GM13976 (cell line): ENCODE measurements around the gene HAS3.
A peak's percentile ranks its signal among the peaks of the same experiment; 100 is the strongest.
"Not testable (repeated sequence)": the region's sequence is repeated elsewhere in the genome, so short reads cannot be mapped to it uniquely, and the experiment has no call there.

Experiments
- DNase-seq: peaks from one replicate; pipeline ENCODE4 v3.0.0; 2012; ENCODE audit warnings: low spot score
- in situ Hi-C: fragments of 300-500 bp; cut with MboI; formaldehyde crosslinking; loops from one replicate; pipeline ENCODE4 v1.12.0; 2022; ENCODE audit warnings: low sequenced_read_pairs, mixed read lengths, inconsistent platforms; ENCODE audit not compliant: unreplicated experiment
- TF ChIP-seq, protein P1 (sequence below): IDR thresholded peaks from 2 replicates; pipeline ENCODE4 v1.5.1; 2012; ENCODE audit warnings: borderline replicate concordance, mild to moderate bottlenecking; ENCODE audit not compliant: insufficient read depth; ENCODE audit errors: extremely low read depth, missing control alignments, control extremely low read depth

HAS3 gene

GRCh38 chr16:69119536-69119935 is 14.1 kb downstream of the HAS3 start:
- in situ Hi-C loops: loop anchor here (10.0 to 25.0 kb wide), 2 partner anchors 257 to 415 kb away; no protein-coding TSS in a partner anchor
- DNase-seq: no peak
- TF ChIP-seq, protein P1, sequence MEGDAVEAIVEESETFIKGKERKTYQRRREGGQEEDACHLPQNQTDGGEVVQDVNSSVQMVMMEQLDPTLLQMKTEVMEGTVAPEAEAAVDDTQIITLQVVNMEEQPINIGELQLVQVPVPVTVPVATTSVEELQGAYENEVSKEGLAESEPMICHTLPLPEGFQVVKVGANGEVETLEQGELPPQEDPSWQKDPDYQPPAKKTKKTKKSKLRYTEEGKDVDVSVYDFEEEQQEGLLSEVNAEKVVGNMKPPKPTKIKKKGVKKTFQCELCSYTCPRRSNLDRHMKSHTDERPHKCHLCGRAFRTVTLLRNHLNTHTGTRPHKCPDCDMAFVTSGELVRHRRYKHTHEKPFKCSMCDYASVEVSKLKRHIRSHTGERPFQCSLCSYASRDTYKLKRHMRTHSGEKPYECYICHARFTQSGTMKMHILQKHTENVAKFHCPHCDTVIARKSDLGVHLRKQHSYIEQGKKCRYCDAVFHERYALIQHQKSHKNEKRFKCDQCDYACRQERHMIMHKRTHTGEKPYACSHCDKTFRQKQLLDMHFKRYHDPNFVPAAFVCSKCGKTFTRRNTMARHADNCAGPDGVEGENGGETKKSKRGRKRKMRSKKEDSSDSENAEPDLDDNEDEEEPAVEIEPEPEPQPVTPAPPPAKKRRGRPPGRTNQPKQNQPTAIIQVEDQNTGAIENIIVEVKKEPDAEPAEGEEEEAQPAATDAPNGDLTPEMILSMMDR: no peak

- DNase-seq: no peak
- TF ChIP-seq, protein P1: no peak
- in situ Hi-C loops: loop anchor here (25.0 kb wide), 1 partner anchor 258 kb away; no protein-coding TSS in a partner anchor
Measured at GRCh38 chr16:69120096-69120664, 14.7 kb downstream of the HAS3 start.

- TF ChIP-seq, protein P1: peak; percentile 52
- in situ Hi-C loops: loop anchor here (25.0 kb wide), 1 partner anchor 262 kb away; no protein-coding TSS in a partner anchor
- peak; percentile 69 for DNase-seq
Measured at GRCh38 chr16:69123910-69124309, 18.5 kb downstream of the HAS3 start.

- in situ Hi-C loops: loop anchor here (25.0 kb wide), 1 partner anchor 262 kb away; no protein-coding TSS in a partner anchor
- DNase-seq: not testable (repeated sequence)
Measured at GRCh38 chr16:69124406-69124805, 19.0 kb downstream of the HAS3 start.

- in situ Hi-C loops: loop anchor here (25.0 kb wide), 1 partner anchor 263 kb away; no protein-coding TSS in a partner anchor
Measured at GRCh38 chr16:69124961-69125360, 19.5 kb downstream of the HAS3 start.

GRCh38 chr16:69126221-69126620 is 20.8 kb downstream of the HAS3 start:
- TF ChIP-seq, protein P1: no peak
- in situ Hi-C loops: no loop called here
- no peak for DNase-seq

More at GRCh38 chr16:69124961-69125360, 19.5 kb downstream of the HAS3 start:
- DNase-seq: not testable (repeated sequence)

- in situ Hi-C loops, DNase-seq: not testable (repeated sequence)
Measured at GRCh38 chr16:69126801-69127200, 21.3 kb downstream of the HAS3 start.

GRCh38 chr16:69127966-69128510 is 22.6 kb downstream of the HAS3 start:
- TF ChIP-seq, protein P1: no peak
- in situ Hi-C loops: no loop called here
- no peak for DNase-seq
